Measurements from ENCODE around the gene FAM83F.

DNA sequence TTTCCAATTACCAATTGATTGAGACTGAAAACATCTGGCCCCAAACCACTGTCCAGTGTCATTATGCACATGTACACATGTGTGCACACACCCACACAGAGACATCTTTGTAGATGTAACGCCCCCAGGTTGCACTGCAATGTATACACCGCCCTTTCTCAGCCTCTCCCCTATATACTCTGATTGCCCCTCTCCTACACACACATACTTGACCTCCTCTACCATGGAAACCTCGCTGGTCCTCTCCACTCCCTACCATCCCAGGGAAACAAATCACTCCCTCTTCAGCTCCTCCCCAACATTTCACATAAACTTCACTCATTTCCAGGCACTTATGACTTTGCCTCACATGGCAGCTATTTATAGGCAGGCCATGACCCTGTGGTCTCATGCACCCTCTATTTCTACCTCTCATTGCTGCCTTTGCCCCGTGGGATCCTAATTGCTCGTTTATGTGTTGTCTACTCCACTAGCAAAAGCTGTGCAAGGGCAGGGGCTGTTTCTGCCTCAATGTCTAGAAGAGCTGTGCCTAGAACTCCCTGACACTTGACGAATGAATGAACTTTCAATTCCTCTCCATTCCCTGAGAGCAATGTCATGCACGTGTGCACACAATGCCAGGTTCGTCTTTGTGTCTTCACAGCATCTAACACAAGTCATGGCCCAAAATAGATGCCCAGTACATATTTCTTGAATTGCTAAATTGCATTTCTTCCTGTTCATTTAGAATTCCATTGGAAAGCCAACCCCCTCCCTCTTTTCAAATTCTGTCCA lies 44.6 kb upstream of the FAM83F start:
- TF ChIP-seq, protein P1, sequence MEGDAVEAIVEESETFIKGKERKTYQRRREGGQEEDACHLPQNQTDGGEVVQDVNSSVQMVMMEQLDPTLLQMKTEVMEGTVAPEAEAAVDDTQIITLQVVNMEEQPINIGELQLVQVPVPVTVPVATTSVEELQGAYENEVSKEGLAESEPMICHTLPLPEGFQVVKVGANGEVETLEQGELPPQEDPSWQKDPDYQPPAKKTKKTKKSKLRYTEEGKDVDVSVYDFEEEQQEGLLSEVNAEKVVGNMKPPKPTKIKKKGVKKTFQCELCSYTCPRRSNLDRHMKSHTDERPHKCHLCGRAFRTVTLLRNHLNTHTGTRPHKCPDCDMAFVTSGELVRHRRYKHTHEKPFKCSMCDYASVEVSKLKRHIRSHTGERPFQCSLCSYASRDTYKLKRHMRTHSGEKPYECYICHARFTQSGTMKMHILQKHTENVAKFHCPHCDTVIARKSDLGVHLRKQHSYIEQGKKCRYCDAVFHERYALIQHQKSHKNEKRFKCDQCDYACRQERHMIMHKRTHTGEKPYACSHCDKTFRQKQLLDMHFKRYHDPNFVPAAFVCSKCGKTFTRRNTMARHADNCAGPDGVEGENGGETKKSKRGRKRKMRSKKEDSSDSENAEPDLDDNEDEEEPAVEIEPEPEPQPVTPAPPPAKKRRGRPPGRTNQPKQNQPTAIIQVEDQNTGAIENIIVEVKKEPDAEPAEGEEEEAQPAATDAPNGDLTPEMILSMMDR (IDR thresholded peaks at IDR 0.05): no peak
- no peak for TF ChIP-seq POLR2A (IDR thresholded peaks at IDR 0.05)
